Dedifferentiated amniotic fluid mesenchymal stem cell (primary cell): ENCODE data around the gene SPANXA1.
"Not testable (repeated sequence)": the region's sequence is repeated elsewhere in the genome, so short reads cannot be mapped to it uniquely, and the experiment has no call there.

Source experiments
- DNase-seq: peaks from one replicate; pipeline ENCODE4 v3.0.0-alpha.2; 2016; ENCODE audit errors: extremely low spot score

Gene SPANXA1

GRCh38 chrX:141584638-141585037 is at the start of gene SPANXA1:
TSS of gene SPANXA1 (minus strand) at chrX:141584738. CDS start at chrX:141584678, 60 bp downstream.
- not testable (repeated sequence) for DNase-seq

- no peak for DNase-seq
These were observed 47.6 kb upstream of the SPANXA1 start for GRCh38 chrX:141632124-141632523.

- DNase-seq = peak; percentile 46
These were observed 34.8 kb upstream of the SPANXA1 start for GRCh38 chrX:141619336-141619735.

DNA sequence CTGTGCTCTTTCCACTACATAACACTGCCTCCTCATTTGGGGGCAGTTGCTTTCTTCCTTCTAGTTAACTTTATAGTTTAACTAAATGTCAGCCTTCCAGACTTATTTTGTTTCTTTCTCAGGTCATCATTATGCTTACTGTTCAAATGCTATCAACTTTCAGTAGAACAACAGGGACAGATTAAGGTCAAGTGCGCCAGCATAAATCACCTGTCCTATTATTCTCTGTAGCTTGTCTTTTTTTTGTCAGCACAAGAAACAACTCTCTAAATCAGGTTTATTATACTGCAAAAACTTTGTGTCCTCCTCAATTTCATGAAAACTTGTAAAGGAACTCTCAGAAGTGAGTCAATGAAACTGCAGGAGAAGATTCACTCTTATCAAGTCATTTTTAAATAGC is 24.6 kb upstream of the SPANXA1 start:
- no peak for DNase-seq

GRCh38 chrX:141589408-141589807 is 4.9 kb upstream of the SPANXA1 start, which contains the start of gene SPANXA2:
TSS of gene SPANXA2 (plus strand) at chrX:141589708. CDS start at chrX:141589768, 60 bp downstream.
- DNase-seq = not testable (repeated sequence)

DNA sequence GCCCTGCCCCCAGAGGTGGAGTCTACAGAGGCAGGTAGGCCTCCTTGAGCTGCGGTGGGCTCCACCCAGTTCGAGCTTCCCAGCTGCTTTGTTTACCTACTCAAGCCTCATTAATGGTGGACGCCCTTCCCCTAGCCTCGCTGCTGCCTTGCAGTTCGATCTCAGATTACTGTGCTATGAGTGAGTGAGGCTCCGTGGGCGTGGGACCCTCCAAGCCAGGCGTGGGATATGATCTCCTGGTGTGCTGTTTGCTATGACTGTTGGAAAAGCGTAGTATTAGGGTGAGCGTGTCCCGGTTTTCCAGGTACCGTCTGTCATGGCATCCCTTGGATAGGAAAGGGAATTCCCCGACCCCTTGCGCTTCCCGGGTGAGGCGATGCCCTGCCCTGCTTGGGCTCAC is 42.0 kb downstream of the SPANXA1 start:
- DNase-seq = not testable (repeated sequence)
